Fibroblast of lung (primary cell): ENCODE results near the gene PPIG. TPM values are rescaled to one million over a fixed set of nuclear protein-coding genes. Genes with fewer than 3 reads are reported as not detected.

Source experiments
- DNase-seq, 2 donors: peaks; one replicate each; pipeline versions ENCODE4 v3.0.0 to v3.0.0-alpha.2; 2010; ENCODE audit warnings: low read depth in 2 of 2
- H2AFZ ChIP-seq: 2 replicates; pipeline ENCODE4 v1.5.1; 2012; ENCODE audit warnings: low read length, control low read depth, inconsistent platforms
- H3K27ac ChIP-seq: 2 replicates; pipeline ENCODE4 v1.5.1; 2011; ENCODE audit warnings: low read length, control low read depth; ENCODE audit not compliant: insufficient read depth
- H3K27me3 ChIP-seq: 2 replicates; pipeline ENCODE4 v1.5.1; 2011; ENCODE audit warnings: mild to moderate bottlenecking, low read length; ENCODE audit not compliant: control insufficient read depth, insufficient read depth
- H3K36me3 ChIP-seq: 2 replicates; pipeline ENCODE4 v1.5.1; 2011; ENCODE audit warnings: low read length; ENCODE audit not compliant: control insufficient read depth, insufficient read depth
- H3K4me1 ChIP-seq: 2 replicates; pipeline ENCODE4 v1.5.1; 2011; ENCODE audit warnings: low read length; ENCODE audit not compliant: control insufficient read depth, insufficient read depth; ENCODE audit errors: extremely low read depth
- H3K4me2 ChIP-seq: 2 replicates; pipeline ENCODE4 v1.5.1; 2011; ENCODE audit warnings: low read length, control low read depth; ENCODE audit not compliant: insufficient read depth; ENCODE audit errors: extremely low read depth
- H3K4me3 ChIP-seq, 4 experiments: fragments of 200-600 bp in 1 of 4; sonication (generic) in 1 of 4; replicated peaks in 1 of 4; 2 replicates each; pipeline ENCODE4 v1.5.1; 2011 to 2016; ENCODE audit warnings: low read length in 4 of 4, low read depth in 3 of 4, mild to moderate bottlenecking in 3 of 4, control low read depth in 2 of 4, inconsistent platforms in 1 of 4, mixed read lengths in 1 of 4; ENCODE audit not compliant: insufficient read depth in 1 of 4; ENCODE audit errors: control extremely low read depth in 1 of 4
- H3K79me2 ChIP-seq: 2 replicates; pipeline ENCODE4 v1.5.1; 2012; ENCODE audit warnings: mild to moderate bottlenecking, low read length, inconsistent platforms; ENCODE audit not compliant: control insufficient read depth, insufficient read depth
- H3K9ac ChIP-seq: 2 replicates; pipeline ENCODE4 v1.5.1; 2011; ENCODE audit warnings: mild to moderate bottlenecking, low read length, control low read depth; ENCODE audit not compliant: insufficient read depth
- H3K9me3 ChIP-seq: 2 replicates; pipeline ENCODE4 v1.5.1; 2012; ENCODE audit warnings: low read depth, low read length; ENCODE audit not compliant: control insufficient read depth, insufficient read depth
- H4K20me1 ChIP-seq: 2 replicates; pipeline ENCODE4 v1.5.1; 2011; ENCODE audit warnings: low read length; ENCODE audit not compliant: control insufficient read depth, insufficient read depth; ENCODE audit errors: extremely low read depth
- EZH2 ChIP-seq: IDR thresholded peaks from 2 replicates; pipeline ENCODE4 v1.5.1; 2012; ENCODE audit warnings: low read length, control low read depth, mild to moderate bottlenecking; ENCODE audit errors: missing control alignments
- polyA plus RNA-seq, 2 donors: library from polyadenylated mRNA; depleted of rRNA in 1 of 2; stranded (reverse) in 1 of 2; unstranded in 1 of 2; fragments of >200 nt; gene quantifications; 2 replicates each; pipeline ENCODE4 v1.2.1, GENCODE V29; 2011 to 2012; ENCODE audit warnings: missing spikeins in 1 of 2
- total RNA-seq: library from RNA; depleted of rRNA; stranded (reverse); fragments of >200 nt; gene quantifications from 2 replicates; pipeline ENCODE4 v1.2.1, GENCODE V29; 2014
- TF ChIP-seq, protein P1 (sequence below), 2 donors: IDR thresholded peaks in 1 of 2; conservative IDR thresholded peaks in 1 of 2; 1 replicate in 1 of 2; 2 replicates in 1 of 2; pipeline ENCODE4 v1.5.1; 2011 to 2012; ENCODE audit warnings: low read length in 2 of 2, control low read depth in 1 of 2, inconsistent platforms in 1 of 2, low read depth in 1 of 2, mild to moderate bottlenecking in 1 of 2

The PPIG gene
- total and polyA plus RNA-seq, 2 donors (not counting 1 experiment from before 2014, with no cell fraction given), result 31.7 to 45.5 TPM

DNA sequence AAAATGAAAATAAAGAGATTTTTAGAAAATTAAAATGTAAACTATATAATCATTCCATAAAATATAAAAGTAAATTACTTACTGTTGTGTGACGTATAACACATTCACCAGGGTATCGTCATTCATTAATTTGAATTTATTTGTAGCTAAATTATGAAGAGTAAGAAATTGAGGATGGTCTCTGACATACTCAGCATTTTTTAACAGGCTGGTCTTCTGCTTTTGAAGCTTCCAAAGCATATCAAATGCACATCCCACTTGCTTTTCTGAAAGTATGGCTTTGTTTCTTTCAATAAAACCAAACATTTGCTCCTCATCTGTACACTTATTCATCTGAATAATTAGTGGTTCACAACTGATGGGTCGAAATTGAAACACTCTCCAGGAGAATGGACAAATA, 12.6 kb upstream of the PPIG start:
- Histone ChIP-seq H3K27ac (no peak overlapping the region), H3K4me3 (no peak overlapping the region), H3K4me2 (peak overlapping the region; percentile 5), H2AFZ (no peak overlapping the region), H3K9ac (no peak overlapping the region), H3K27me3 (no peaks in the 10 kb centered on the region), H3K4me1 (no peaks in the 10 kb centered on the region), H3K9me3 (no peaks in the 10 kb centered on the region), H3K36me3 (no peaks in the 10 kb centered on the region), H3K79me2 (peaks cover 16% of the 10 kb centered on the region), H4K20me1 (no peaks in the 10 kb centered on the region)
- TF ChIP-seq, protein P1, sequence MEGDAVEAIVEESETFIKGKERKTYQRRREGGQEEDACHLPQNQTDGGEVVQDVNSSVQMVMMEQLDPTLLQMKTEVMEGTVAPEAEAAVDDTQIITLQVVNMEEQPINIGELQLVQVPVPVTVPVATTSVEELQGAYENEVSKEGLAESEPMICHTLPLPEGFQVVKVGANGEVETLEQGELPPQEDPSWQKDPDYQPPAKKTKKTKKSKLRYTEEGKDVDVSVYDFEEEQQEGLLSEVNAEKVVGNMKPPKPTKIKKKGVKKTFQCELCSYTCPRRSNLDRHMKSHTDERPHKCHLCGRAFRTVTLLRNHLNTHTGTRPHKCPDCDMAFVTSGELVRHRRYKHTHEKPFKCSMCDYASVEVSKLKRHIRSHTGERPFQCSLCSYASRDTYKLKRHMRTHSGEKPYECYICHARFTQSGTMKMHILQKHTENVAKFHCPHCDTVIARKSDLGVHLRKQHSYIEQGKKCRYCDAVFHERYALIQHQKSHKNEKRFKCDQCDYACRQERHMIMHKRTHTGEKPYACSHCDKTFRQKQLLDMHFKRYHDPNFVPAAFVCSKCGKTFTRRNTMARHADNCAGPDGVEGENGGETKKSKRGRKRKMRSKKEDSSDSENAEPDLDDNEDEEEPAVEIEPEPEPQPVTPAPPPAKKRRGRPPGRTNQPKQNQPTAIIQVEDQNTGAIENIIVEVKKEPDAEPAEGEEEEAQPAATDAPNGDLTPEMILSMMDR (conservative IDR thresholded peaks at IDR 0.05 in 1 of 2, IDR thresholded peaks at IDR 0.05 in 1 of 2; ENCODE audit: low read depth in 1 of 2, low read length in 2 of 2), result no peak
- no peak for TF ChIP-seq EZH2
- no peak for DNase-seq

DNA sequence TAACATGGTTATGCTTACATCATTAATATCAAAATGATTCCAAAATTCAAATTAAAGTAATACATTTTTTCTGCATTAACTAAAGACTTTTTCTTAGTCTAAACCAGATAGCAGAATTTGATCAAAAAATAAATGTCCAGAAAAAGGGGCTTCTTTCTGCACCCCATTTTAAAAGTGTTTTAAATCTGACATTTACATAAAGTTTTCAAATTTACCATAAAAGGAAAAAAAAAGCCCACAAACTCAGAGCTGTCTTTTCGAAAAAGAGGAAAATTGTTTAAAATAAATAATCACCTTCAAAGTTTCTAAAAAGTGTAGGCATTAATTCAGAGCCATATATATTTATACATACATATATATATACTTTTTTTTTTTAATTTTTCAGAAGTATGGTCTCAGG, 12.0 kb upstream of the PPIG start:
- no peak overlapping the region for H3K4me2 ChIP-seq
- H3K9me3 ChIP-seq, result no peaks in the 10 kb centered on the region
- no peak overlapping the region for H2AFZ ChIP-seq
- no peaks in the 10 kb centered on the region for H3K27me3 ChIP-seq
- no peak overlapping the region for H3K27ac ChIP-seq
- H3K9ac ChIP-seq, result no peak overlapping the region
- peak overlapping the region in 1 of 4 experiments; percentile 87 for H3K4me3 ChIP-seq
- H3K4me1 ChIP-seq, result no peaks in the 10 kb centered on the region
- H4K20me1 ChIP-seq, result no peaks in the 10 kb centered on the region
- no peak for DNase-seq
- H3K79me2 ChIP-seq, result peaks cover 16% of the 10 kb centered on the region
- no peaks in the 10 kb centered on the region for H3K36me3 ChIP-seq
- TF ChIP-seq, protein P1 (conservative IDR thresholded peaks at IDR 0.05 in 1 of 2, IDR thresholded peaks at IDR 0.05 in 1 of 2; ENCODE audit: low read depth in 1 of 2, low read length in 2 of 2), result no peak
- no peak for TF ChIP-seq EZH2

DNA sequence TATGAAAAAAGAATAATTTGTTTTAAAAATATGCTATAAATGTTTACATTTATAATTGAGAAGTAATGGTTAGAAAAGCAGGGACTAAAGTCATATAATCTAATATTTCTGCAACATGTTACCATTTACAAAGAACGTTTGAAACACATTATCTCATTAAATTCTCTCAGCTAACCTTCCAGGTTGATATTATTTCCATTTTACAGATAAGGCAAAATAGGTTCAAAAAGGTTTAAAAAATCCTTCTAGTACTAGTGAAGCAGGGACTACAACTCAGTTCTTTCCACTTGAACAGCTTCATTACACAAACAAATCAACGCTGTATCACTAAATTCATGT, 11.4 kb upstream of the PPIG start:
- Histone ChIP-seq H3K4me1 (no peaks in the 10 kb centered on the region), H3K36me3 (no peaks in the 10 kb centered on the region), H3K9ac (no peak overlapping the region), H3K4me3 (peak overlapping the region; percentile 69 to 89 (median 82)), H4K20me1 (no peaks in the 10 kb centered on the region), H3K4me2 (peak overlapping the region; percentile 81), H3K79me2 (peaks cover 16% of the 10 kb centered on the region), H3K27me3 (no peaks in the 10 kb centered on the region), H2AFZ (peak overlapping the region; percentile 93), H3K9me3 (no peaks in the 10 kb centered on the region), H3K27ac (peak overlapping the region; percentile 13)
- DNase-seq, result peak; percentile 6 to 12
- TF ChIP-seq EZH2, result no peak
- TF ChIP-seq, protein P1 (conservative IDR thresholded peaks at IDR 0.05 in 1 of 2, IDR thresholded peaks at IDR 0.05 in 1 of 2; ENCODE audit: low read depth in 1 of 2, low read length in 2 of 2), result no peak
